ENCODE measurements around the gene SST.
"Not testable (repeated sequence)": the region's sequence is repeated elsewhere in the genome, so short reads cannot be mapped to it uniquely, and the experiment has no call there.

Gene SST

GRCh38 chr3:187684444-187684843 is 14.2 kb upstream of the SST start:
- no peak for DNase-seq (ENCODE audit: low read depth)

GRCh38 chr3:187681756-187682155 is 11.6 kb upstream of the SST start:
- DNase-seq (ENCODE audit: low read depth) = not testable (repeated sequence)

- peak; percentile 46 for DNase-seq (ENCODE audit: low read depth)
These were observed 9.6 kb upstream of the SST start for GRCh38 chr3:187679638-187680396.

- no peak for DNase-seq (ENCODE audit: low read depth)
These were observed 8.6 kb upstream of the SST start for GRCh38 chr3:187678726-187679268.

GRCh38 chr3:187677604-187678003 is 7.4 kb upstream of the SST start:
- no peak for DNase-seq (ENCODE audit: low read depth)

- DNase-seq (ENCODE audit: low read depth) = no peak
These were observed 2.8 kb upstream of the SST start for GRCh38 chr3:187673012-187673411.

- DNase-seq (ENCODE audit: low read depth) = no peak
These were observed 2.7 kb downstream of the SST start for GRCh38 chr3:187667526-187667925.

GRCh38 chr3:187665764-187666402 is 4.3 kb downstream of the SST start:
- no peak for DNase-seq (ENCODE audit: low read depth)

- no peak for DNase-seq (ENCODE audit: low read depth)
These were observed 5.2 kb downstream of the SST start for GRCh38 chr3:187665010-187665409.

GRCh38 chr3:187662848-187663409 is 7.3 kb downstream of the SST start:
- no peak for DNase-seq (ENCODE audit: low read depth)

- DNase-seq (ENCODE audit: low read depth) = no peak
These were observed 8.9 kb downstream of the SST start for GRCh38 chr3:187661267-187661666.

- DNase-seq (ENCODE audit: low read depth) = no peak
These were observed 18.9 kb downstream of the SST start for GRCh38 chr3:187651282-187651681.

GRCh38 chr3:187648177-187648576 is 22.0 kb downstream of the SST start:
- no peak for DNase-seq (ENCODE audit: low read depth)

- DNase-seq (ENCODE audit: low read depth) = no peak
These were observed 23.1 kb downstream of the SST start for GRCh38 chr3:187646906-187647660.

GRCh38 chr3:187645379-187645778 is 24.8 kb downstream of the SST start:
- DNase-seq (ENCODE audit: low read depth) = not testable (repeated sequence)

GRCh38 chr3:187642861-187643260 is 27.3 kb downstream of the SST start:
- DNase-seq (ENCODE audit: low read depth) = no peak

GRCh38 chr3:187641320-187642016 is 28.7 kb downstream of the SST start:
- no peak for DNase-seq (ENCODE audit: low read depth)

- no peak for DNase-seq (ENCODE audit: low read depth)
These were observed 29.6 kb downstream of the SST start for GRCh38 chr3:187640569-187641059.

- DNase-seq (ENCODE audit: low read depth) = no peak
These were observed 30.1 kb downstream of the SST start for GRCh38 chr3:187639927-187640568.

GRCh38 chr3:187636528-187636927 is 33.7 kb downstream of the SST start:
- no peak for DNase-seq (ENCODE audit: low read depth)

GRCh38 chr3:187630404-187630803 is 39.8 kb downstream of the SST start:
- no peak for DNase-seq (ENCODE audit: low read depth)
